HepG2 (cell line): Measurements from ENCODE around the gene RPS27A. TPM values are rescaled to one million over a fixed set of nuclear protein-coding genes. Genes with fewer than 3 reads are reported as not detected.

ENCODE experiments used
- AGO1 ChIP-seq: fragments of 200-400 bp; formaldehyde crosslinking; IDR thresholded peaks from 2 replicates; pipeline ENCODE4 v1.6.1; 2017; ENCODE audit warnings: mild to moderate bottlenecking, low read depth, low read length, moderate library complexity; ENCODE audit not compliant: poor library complexity, severe bottlenecking
- ATF7-NPFF ChIP-seq: sonication (generic); formaldehyde crosslinking; IDR thresholded peaks from 2 replicates; pipeline ENCODE4 v1.8.1; 2023; ENCODE audit warnings: mild to moderate bottlenecking, low read depth, missing genetic modification reagents, moderate library complexity
- CENPBD1 ChIP-seq: sonication (generic); formaldehyde crosslinking; IDR thresholded peaks from 2 replicates; pipeline ENCODE4 v1.8.0; 2022; ENCODE audit warnings: missing genetic modification reagents, low read depth, mild to moderate bottlenecking, borderline replicate concordance
- FOSL2 ChIP-seq: sonication (generic); formaldehyde crosslinking; IDR thresholded peaks from 2 replicates; pipeline ENCODE4 v1.4.0; 2020; ENCODE audit warnings: missing genetic modification reagents
- HCFC1 ChIP-seq: fragments of 150-350 bp; IDR thresholded peaks from 2 replicates; pipeline ENCODE4 v1.6.1; 2014; ENCODE audit warnings: low read depth, low read length
- SRF ChIP-seq: IDR thresholded peaks from 2 replicates; pipeline ENCODE4 v1.6.1; 2011; ENCODE audit warnings: mild to moderate bottlenecking, low read depth, low read length, moderate library complexity
- STAG1 ChIP-seq: sonication (generic); formaldehyde crosslinking; IDR thresholded peaks from 2 replicates; pipeline ENCODE4 v1.4.0; 2020; ENCODE audit warnings: missing genetic modification reagents
- TAF15 ChIP-seq: fragments of 200-400 bp; formaldehyde crosslinking; IDR thresholded peaks from one replicate; pipeline ENCODE4 v1.6.1; 2018; ENCODE audit warnings: mild to moderate bottlenecking, low read depth, low read length; ENCODE audit not compliant: poor library complexity, severe bottlenecking
- USF2 ChIP-seq, 2 experiments: sonication (generic) in 1 of 2; formaldehyde crosslinking in 1 of 2; IDR thresholded peaks; 2 replicates each; pipeline versions ENCODE4 v1.5.1 to v1.6.1; 2011 to 2020; ENCODE audit warnings: borderline replicate concordance in 1 of 2, low read depth in 1 of 2, low read length in 1 of 2, mild to moderate bottlenecking in 1 of 2, missing genetic modification reagents in 1 of 2, moderate library complexity in 1 of 2
- YEATS4 ChIP-seq: sonication (generic); formaldehyde crosslinking; IDR thresholded peaks from 2 replicates; pipeline ENCODE4 v1.4.0; 2020; ENCODE audit warnings: missing genetic modification reagents, borderline replicate concordance
- ZBTB33 ChIP-seq: sonication (generic); formaldehyde crosslinking; IDR thresholded peaks from 2 replicates; pipeline ENCODE4 v1.4.0; 2020; ENCODE audit warnings: missing genetic modification reagents
- ZNF207 ChIP-seq: fragments of 450-650 bp; IDR thresholded peaks from 2 replicates; pipeline ENCODE4 v1.6.1; 2016; ENCODE audit warnings: antibody characterized with exemption, borderline replicate concordance
- ZNF720 ChIP-seq: sonication (generic); formaldehyde crosslinking; IDR thresholded peaks from 2 replicates; pipeline ENCODE4 v1.4.0; 2020; ENCODE audit warnings: missing genetic modification reagents
- ZSCAN31 ChIP-seq: sonication (generic); formaldehyde crosslinking; IDR thresholded peaks from 2 replicates; pipeline ENCODE4 v1.5.0; 2020; ENCODE audit warnings: low read depth, mild to moderate bottlenecking, missing genetic modification reagents
- polyA plus RNA-seq, 8 experiments: library from polyadenylated mRNA; depleted of rRNA in 3 of 8; stranded (reverse) in 7 of 8; unstranded in 1 of 8; fragments of >200 nt; fragmentation: Illumina TruSeq in 4 of 8; extraction: Trizol in 4 of 8; gene quantifications; 2 replicates each; pipeline versions ENCODE4 v1.2.1 to v1.2.3, GENCODE V29; 2011 to 2016; ENCODE audit warnings: low read depth in 4 of 8, missing spikeins in 1 of 8, mixed read lengths in 1 of 8; ENCODE audit not compliant: insufficient read depth in 1 of 8
- total RNA-seq, 5 experiments: library from RNA; depleted of rRNA; stranded (reverse); fragments of >200 nt; fragmentation: Illumina TruSeq; extraction: Trizol; gene quantifications; 2 replicates each; pipeline ENCODE4 v1.2.3, GENCODE V29; 2016; ENCODE audit warnings: low read depth in 1 of 5
- TF ChIP-seq, protein P1 (sequence below): sonication (generic); formaldehyde crosslinking; IDR thresholded peaks from 2 replicates; pipeline ENCODE4 v1.4.0; 2020; ENCODE audit warnings: missing genetic modification reagents, mild to moderate bottlenecking, borderline replicate concordance
- TF ChIP-seq, protein P2 (sequence below): sonication (generic); formaldehyde crosslinking; IDR thresholded peaks from 2 replicates; pipeline ENCODE4 v1.4.0; 2020; ENCODE audit warnings: missing genetic modification reagents
- TF ChIP-seq, protein P3 (sequence below): sonication (generic); formaldehyde crosslinking; IDR thresholded peaks from 2 replicates; pipeline ENCODE4 v1.5.0; 2020; ENCODE audit warnings: mild to moderate bottlenecking, missing genetic modification reagents

The RPS27A gene
- total and polyA plus RNA-seq, 2 of the 13 experiments (the other 11 are each of a cell fraction or from before 2014, with no cell fraction given) = 2,779 to 3,269 TPM

GRCh38 chr2:55268907-55269644 lies 36.6 kb downstream of the RPS27A start, which contains the start of gene MTIF2 (continued):
- TF ChIP-seq FOSL2 (CRISPR knock-in tag) (peak; percentile 72; the same call in 1 of the 2 replicates), CENPBD1 (peak; percentile 82; the same call in 1 of the 2 replicates), TAF15 (peak; percentile 94), ZSCAN31 (CRISPR knock-in tag) (peak; percentile 98), STAG1 (CRISPR knock-in tag) (peak; percentile 58), ZNF720 (CRISPR knock-in tag) (0 out of 2 replicates have a peak, but pooled peaks have one; percentile 38), USF2 (IDR thresholded peaks at IDR 0.05; ENCODE audit: low read depth, low read length) (no peak), USF2 (CRISPR knock-in tag; IDR thresholded peaks at IDR 0.05; ENCODE audit: borderline replicate concordance) (peak; percentile 61; the same call in 1 of the 2 replicates), ZNF207 (no peak), SRF (peak; percentile 87), HCFC1 (peak; percentile 85), YEATS4 (CRISPR knock-in tag) (peak; percentile 99), ZBTB33 (CRISPR knock-in tag) (peak; percentile 80), ATF7-NPFF (peak; percentile 98), AGO1 (peak; percentile 79)
- TF ChIP-seq, protein P1, sequence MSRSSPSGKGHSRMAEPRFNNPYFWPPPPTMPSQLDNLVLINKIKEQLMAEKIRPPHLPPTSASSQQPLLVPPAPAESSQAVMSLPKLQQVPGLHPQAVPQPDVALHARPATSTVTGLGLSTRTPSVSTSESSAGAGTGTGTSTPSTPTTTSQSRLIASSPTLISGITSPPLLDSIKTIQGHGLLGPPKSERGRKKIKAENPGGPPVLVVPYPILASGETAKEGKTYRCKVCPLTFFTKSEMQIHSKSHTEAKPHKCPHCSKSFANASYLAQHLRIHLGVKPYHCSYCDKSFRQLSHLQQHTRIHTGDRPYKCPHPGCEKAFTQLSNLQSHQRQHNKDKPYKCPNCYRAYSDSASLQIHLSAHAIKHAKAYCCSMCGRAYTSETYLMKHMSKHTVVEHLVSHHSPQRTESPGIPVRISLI (CRISPR knock-in tag) = peak; percentile 75; the same call in 1 of the 2 replicates
- TF ChIP-seq, protein P2, sequence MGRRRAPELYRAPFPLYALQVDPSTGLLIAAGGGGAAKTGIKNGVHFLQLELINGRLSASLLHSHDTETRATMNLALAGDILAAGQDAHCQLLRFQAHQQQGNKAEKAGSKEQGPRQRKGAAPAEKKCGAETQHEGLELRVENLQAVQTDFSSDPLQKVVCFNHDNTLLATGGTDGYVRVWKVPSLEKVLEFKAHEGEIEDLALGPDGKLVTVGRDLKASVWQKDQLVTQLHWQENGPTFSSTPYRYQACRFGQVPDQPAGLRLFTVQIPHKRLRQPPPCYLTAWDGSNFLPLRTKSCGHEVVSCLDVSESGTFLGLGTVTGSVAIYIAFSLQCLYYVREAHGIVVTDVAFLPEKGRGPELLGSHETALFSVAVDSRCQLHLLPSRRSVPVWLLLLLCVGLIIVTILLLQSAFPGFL (CRISPR knock-in tag) = no peak
- TF ChIP-seq, protein P3, sequence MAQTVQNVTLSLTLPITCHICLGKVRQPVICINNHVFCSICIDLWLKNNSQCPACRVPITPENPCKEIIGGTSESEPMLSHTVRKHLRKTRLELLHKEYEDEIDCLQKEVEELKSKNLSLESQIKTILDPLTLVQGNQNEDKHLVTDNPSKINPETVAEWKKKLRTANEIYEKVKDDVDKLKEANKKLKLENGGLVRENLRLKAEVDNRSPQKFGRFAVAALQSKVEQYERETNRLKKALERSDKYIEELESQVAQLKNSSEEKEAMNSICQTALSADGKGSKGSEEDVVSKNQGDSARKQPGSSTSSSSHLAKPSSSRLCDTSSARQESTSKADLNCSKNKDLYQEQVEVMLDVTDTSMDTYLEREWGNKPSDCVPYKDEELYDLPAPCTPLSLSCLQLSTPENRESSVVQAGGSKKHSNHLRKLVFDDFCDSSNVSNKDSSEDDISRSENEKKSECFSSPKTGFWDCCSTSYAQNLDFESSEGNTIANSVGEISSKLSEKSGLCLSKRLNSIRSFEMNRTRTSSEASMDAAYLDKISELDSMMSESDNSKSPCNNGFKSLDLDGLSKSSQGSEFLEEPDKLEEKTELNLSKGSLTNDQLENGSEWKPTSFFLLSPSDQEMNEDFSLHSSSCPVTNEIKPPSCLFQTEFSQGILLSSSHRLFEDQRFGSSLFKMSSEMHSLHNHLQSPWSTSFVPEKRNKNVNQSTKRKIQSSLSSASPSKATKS = 0 out of 2 replicates have a peak, but pooled peaks have one; percentile 90
